T-helper 2 cell treated with Interferon-gamma antibody and Interleukin-4, amounts not matched to agents 5 μg/mL and 100 μg/mL, for 36 hours (primary cell): ENCODE data around the gene PUDP.

Experiments
- DNase-seq: peaks from one replicate; pipeline ENCODE4 v3.0.0; 2021; ENCODE audit warnings: low spot score
- H3K27ac Mint-ChIP-seq: one replicate; pipeline ENCODE4 v1.8.0; 2021; ENCODE audit warnings: mild to moderate bottlenecking, mixed read lengths
- H3K27me3 Mint-ChIP-seq: one replicate; pipeline ENCODE4 v1.8.0; 2021; ENCODE audit warnings: low read depth, mixed read lengths
- H3K36me3 Mint-ChIP-seq: one replicate; pipeline ENCODE4 v1.8.0; 2021; ENCODE audit warnings: low read depth, mixed read lengths
- H3K4me1 Mint-ChIP-seq: one replicate; pipeline ENCODE4 v1.8.0; 2021; ENCODE audit warnings: low read depth, mixed read lengths
- H3K4me3 Mint-ChIP-seq: one replicate; pipeline ENCODE4 v1.8.0; 2022; ENCODE audit warnings: mild to moderate bottlenecking, moderate library complexity, mixed read lengths
- H3K9me3 Mint-ChIP-seq: one replicate; pipeline ENCODE4 v1.8.0; 2021; ENCODE audit warnings: mixed read lengths

PUDP gene

GRCh38 chrX:7139202-7140081 is 8.5 kb downstream of the PUDP start:
- Mint-ChIP-seq H3K27me3 (no peaks in the 10 kb centered on the region), H3K4me3 (no peak overlapping the region), H3K9me3 (no peaks in the 10 kb centered on the region), H3K27ac (no peak overlapping the region), H3K4me1 (peaks cover 18% of the 10 kb centered on the region), H3K36me3 (no peaks in the 10 kb centered on the region)
- DNase-seq: no peak

GRCh38 chrX:7134981-7135380 is 13.0 kb downstream of the PUDP start:
- Mint-ChIP-seq H3K4me1 (peaks cover 15% of the 10 kb centered on the region), H3K27me3 (no peaks in the 10 kb centered on the region), H3K36me3 (peaks cover 2% of the 10 kb centered on the region), H3K27ac (no peak overlapping the region), H3K4me3 (no peak overlapping the region), H3K9me3 (no peaks in the 10 kb centered on the region)
- no peak for DNase-seq

GRCh38 chrX:7133050-7133440 is 14.9 kb downstream of the PUDP start:
- Mint-ChIP-seq H3K27ac (peak overlapping the region; percentile 61), H3K9me3 (no peaks in the 10 kb centered on the region), H3K27me3 (no peaks in the 10 kb centered on the region), H3K4me1 (peaks cover 15% of the 10 kb centered on the region), H3K4me3 (no peak overlapping the region), H3K36me3 (peaks cover 2% of the 10 kb centered on the region)
- no peak for DNase-seq

GRCh38 chrX:7132335-7133049 is 15.5 kb downstream of the PUDP start:
- H3K4me3 Mint-ChIP-seq: no peak overlapping the region
- H3K27ac Mint-ChIP-seq: peak overlapping the region; percentile 61
- H3K36me3 Mint-ChIP-seq: peaks cover 2% of the 10 kb centered on the region
- H3K27me3 Mint-ChIP-seq: no peaks in the 10 kb centered on the region
- H3K4me1 Mint-ChIP-seq: peaks cover 15% of the 10 kb centered on the region
- H3K9me3 Mint-ChIP-seq: no peaks in the 10 kb centered on the region
- no peak for DNase-seq

- no peak for DNase-seq
- H3K9me3 Mint-ChIP-seq: no peaks in the 10 kb centered on the region
- no peak overlapping the region for H3K27ac Mint-ChIP-seq
Observed at GRCh38 chrX:7131621-7132020, 16.3 kb downstream of the PUDP start.

GRCh38 chrX:7127056-7127455 is 20.9 kb downstream of the PUDP start:
- H3K27ac Mint-ChIP-seq: no peak overlapping the region
- H3K4me1 Mint-ChIP-seq: no peaks in the 10 kb centered on the region
- H3K4me3 Mint-ChIP-seq: no peak overlapping the region
- peaks cover 5% of the 10 kb centered on the region for H3K36me3 Mint-ChIP-seq
- H3K27me3 Mint-ChIP-seq: no peaks in the 10 kb centered on the region
- no peak for DNase-seq
- no peaks in the 10 kb centered on the region for H3K9me3 Mint-ChIP-seq

More at GRCh38 chrX:7131621-7132020, 16.3 kb downstream of the PUDP start:
- Mint-ChIP-seq H3K4me1 (peaks cover 15% of the 10 kb centered on the region), H3K36me3 (peaks cover 2% of the 10 kb centered on the region), H3K27me3 (no peaks in the 10 kb centered on the region), H3K4me3 (no peak overlapping the region)

GRCh38 chrX:7120878-7121219 is 27.1 kb downstream of the PUDP start:
- Mint-ChIP-seq H3K4me1 (peaks cover 15% of the 10 kb centered on the region), H3K9me3 (no peaks in the 10 kb centered on the region), H3K27me3 (no peaks in the 10 kb centered on the region), H3K36me3 (peaks cover 8% of the 10 kb centered on the region), H3K4me3 (no peak overlapping the region), H3K27ac (no peak overlapping the region)
- no peak for DNase-seq

- Mint-ChIP-seq H3K27me3 (no peaks in the 10 kb centered on the region), H3K36me3 (peaks cover 4% of the 10 kb centered on the region), H3K9me3 (no peaks in the 10 kb centered on the region), H3K4me3 (no peak overlapping the region), H3K4me1 (peaks cover 15% of the 10 kb centered on the region), H3K27ac (no peak overlapping the region)
- DNase-seq: no peak
Observed at GRCh38 chrX:7119950-7120877, 27.7 kb downstream of the PUDP start.

GRCh38 chrX:7117587-7117986 is 30.4 kb downstream of the PUDP start:
- Mint-ChIP-seq H3K36me3 (peaks cover 10% of the 10 kb centered on the region), H3K9me3 (no peaks in the 10 kb centered on the region), H3K4me1 (peaks cover 15% of the 10 kb centered on the region), H3K4me3 (no peak overlapping the region), H3K27me3 (no peaks in the 10 kb centered on the region), H3K27ac (no peak overlapping the region)
- no peak for DNase-seq

- H3K4me3 Mint-ChIP-seq: no peak overlapping the region
- no peak for DNase-seq
Observed at GRCh38 chrX:7116081-7116480, 31.9 kb downstream of the PUDP start.

GRCh38 chrX:7115557-7115956 is 32.4 kb downstream of the PUDP start:
- H3K4me1 Mint-ChIP-seq: peaks cover 18% of the 10 kb centered on the region
- no peak overlapping the region for H3K27ac Mint-ChIP-seq
- DNase-seq: no peak
- H3K27me3 Mint-ChIP-seq: no peaks in the 10 kb centered on the region
- peaks cover 11% of the 10 kb centered on the region for H3K36me3 Mint-ChIP-seq
- no peak overlapping the region for H3K4me3 Mint-ChIP-seq
- H3K9me3 Mint-ChIP-seq: no peaks in the 10 kb centered on the region

More at GRCh38 chrX:7116081-7116480, 31.9 kb downstream of the PUDP start:
- Mint-ChIP-seq H3K27me3 (no peaks in the 10 kb centered on the region), H3K9me3 (no peaks in the 10 kb centered on the region), H3K27ac (no peak overlapping the region), H3K36me3 (peaks cover 10% of the 10 kb centered on the region), H3K4me1 (peaks cover 15% of the 10 kb centered on the region)

- Mint-ChIP-seq H3K36me3 (peaks cover 12% of the 10 kb centered on the region), H3K4me1 (peaks cover 23% of the 10 kb centered on the region), H3K4me3 (no peak overlapping the region), H3K9me3 (no peaks in the 10 kb centered on the region), H3K27me3 (no peaks in the 10 kb centered on the region), H3K27ac (no peak overlapping the region)
- DNase-seq: no peak
Observed at GRCh38 chrX:7112071-7112470, 35.9 kb downstream of the PUDP start.

GRCh38 chrX:7111518-7111917 is 36.4 kb downstream of the PUDP start:
- Mint-ChIP-seq H3K9me3 (no peaks in the 10 kb centered on the region), H3K36me3 (peaks cover 12% of the 10 kb centered on the region), H3K27me3 (no peaks in the 10 kb centered on the region), H3K4me1 (peaks cover 22% of the 10 kb centered on the region), H3K27ac (no peak overlapping the region), H3K4me3 (no peak overlapping the region)
- no peak for DNase-seq
